ENCODE measurements around the gene CR1.

- TF ChIP-seq CTCF (IDR thresholded peaks at IDR 0.05; ENCODE audit: poor library complexity) (no peak), EZH2 (IDR thresholded peaks at IDR 0.05; ENCODE audit: borderline replicate concordance) (no peak)
These were observed 116.8 kb downstream of the CR1 start for GRCh38 chr1:207612762-207613161.

All from hepatocyte (in vitro differentiated cells).